Esophagus muscularis mucosa (tissue), 4 donors: Measurements from ENCODE around the gene ANKRD24.

Source experiments
- CTCF ChIP-seq, 3 experiments: fragments of 200-600 bp in 2 of 3; fragments of 450-650 bp in 1 of 3; sonication (generic) in 2 of 3; IDR thresholded peaks; one replicate each; pipeline ENCODE4 v1.5.1; 2017 to 2019; ENCODE audit warnings: antibody characterized with exemption in 3 of 3, mild to moderate bottlenecking in 2 of 3, moderate library complexity in 1 of 3
- EP300 ChIP-seq: sonication (generic); formaldehyde crosslinking; IDR thresholded peaks from one replicate; pipeline ENCODE4 v1.6.1; 2017; ENCODE audit warnings: antibody characterized with exemption
- POLR2A ChIP-seq: fragments of 450-650 bp; IDR thresholded peaks from one replicate; pipeline ENCODE4 v1.6.1; 2017; ENCODE audit warnings: antibody characterized with exemption, moderate library complexity, mild to moderate bottlenecking, low read depth
- POLR2AphosphoS5 ChIP-seq, 2 donors: sonication (generic); formaldehyde crosslinking; IDR thresholded peaks; one replicate each; pipeline ENCODE4 v1.6.1; 2017; ENCODE audit warnings: antibody characterized with exemption in 2 of 2

- TF ChIP-seq CTCF (IDR thresholded peaks at IDR 0.05) (no peak), POLR2AphosphoS5 (IDR thresholded peaks at IDR 0.05) (no peak), POLR2A (no peak), EP300 (no peak)
Measured at GRCh38 chr19:4152241-4152998, 30.1 kb upstream of the ANKRD24 start.
